ENCODE results near the gene EPHA1.

The EPHA1 gene

DNA sequence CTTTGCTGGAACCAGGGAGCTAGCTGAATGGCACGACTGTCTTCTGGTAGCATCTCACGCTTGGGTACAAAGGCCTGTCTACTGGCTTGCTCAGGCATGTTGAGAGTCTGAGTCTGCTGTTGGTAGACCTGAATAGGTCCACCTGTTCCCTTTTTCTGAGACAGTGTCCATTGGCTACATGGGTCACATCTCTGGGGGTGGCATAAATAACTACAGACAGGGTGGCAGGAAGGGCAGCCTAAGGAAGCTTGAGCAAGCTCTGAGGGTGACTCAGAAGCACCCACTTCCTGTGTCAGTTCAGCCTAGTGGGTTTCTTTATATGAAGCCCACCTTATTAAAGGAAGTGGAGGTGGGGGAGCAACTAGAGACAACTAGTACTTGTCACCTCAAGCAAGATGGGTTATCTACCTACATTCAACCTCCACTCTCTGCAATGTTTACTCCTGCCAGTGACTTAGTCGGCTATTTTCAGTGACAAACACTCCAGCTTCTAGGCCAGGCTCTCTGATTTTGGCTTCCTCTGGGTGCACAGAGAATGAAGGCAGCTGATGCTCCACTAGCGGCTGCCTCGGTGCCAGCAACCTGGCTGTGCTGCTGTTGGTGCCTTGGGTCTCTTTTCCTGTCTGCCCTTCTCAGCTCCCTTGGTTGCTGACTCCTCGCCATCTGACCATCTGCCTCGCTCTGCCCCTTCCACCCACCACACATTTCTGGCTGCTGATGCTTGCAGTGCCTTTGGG lies 33.2 kb downstream of the EPHA1 start:
- H3K4me3 ChIP-seq (ENCODE audit: low read depth, low read length): no peak overlapping the region
- TF ChIP-seq CTCF (IDR thresholded peaks at IDR 0.05; ENCODE audit: low read depth, low read length, missing control alignments): no peak
- DNase-seq (ENCODE audit: low read depth): no peak

- DNase-seq (ENCODE audit: low read depth): no peak
- H3K4me3 ChIP-seq (ENCODE audit: low read depth, low read length): no peak overlapping the region
- no peak for TF ChIP-seq CTCF (IDR thresholded peaks at IDR 0.05; ENCODE audit: low read depth, low read length, missing control alignments)
Observed at GRCh38 chr7:143374561-143374960, 34.1 kb downstream of the EPHA1 start.

DNA sequence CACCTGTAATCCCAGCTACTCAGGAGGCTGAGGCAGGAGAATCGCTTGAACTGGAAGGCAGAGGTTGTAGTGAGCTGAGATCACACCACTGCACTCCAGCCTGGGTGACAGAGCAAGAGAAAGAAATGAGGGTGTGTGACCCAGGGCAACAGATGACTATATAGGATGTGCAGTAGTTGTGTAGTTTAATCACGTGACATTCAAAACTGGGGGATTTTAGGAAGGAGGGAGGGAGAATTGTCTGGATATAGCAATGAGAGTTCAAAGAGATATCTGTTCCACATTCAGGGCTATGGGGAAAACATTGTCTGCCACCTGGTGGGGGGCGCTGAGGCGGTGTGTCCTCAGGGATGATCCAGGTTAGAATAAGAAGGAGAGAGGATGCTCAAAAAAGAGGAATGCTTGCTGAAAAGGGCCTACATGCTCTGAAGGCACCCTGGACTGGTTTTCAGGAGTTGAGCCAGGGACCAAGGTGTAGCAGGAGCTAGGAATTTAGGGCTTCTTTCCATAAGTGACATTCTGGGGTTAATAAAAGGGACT lies 35.3 kb downstream of the EPHA1 start:
- TF ChIP-seq CTCF (IDR thresholded peaks at IDR 0.05; ENCODE audit: low read depth, low read length, missing control alignments): no peak
- H3K4me3 ChIP-seq (ENCODE audit: low read depth, low read length): no peak overlapping the region
- DNase-seq (ENCODE audit: low read depth): no peak

DNA sequence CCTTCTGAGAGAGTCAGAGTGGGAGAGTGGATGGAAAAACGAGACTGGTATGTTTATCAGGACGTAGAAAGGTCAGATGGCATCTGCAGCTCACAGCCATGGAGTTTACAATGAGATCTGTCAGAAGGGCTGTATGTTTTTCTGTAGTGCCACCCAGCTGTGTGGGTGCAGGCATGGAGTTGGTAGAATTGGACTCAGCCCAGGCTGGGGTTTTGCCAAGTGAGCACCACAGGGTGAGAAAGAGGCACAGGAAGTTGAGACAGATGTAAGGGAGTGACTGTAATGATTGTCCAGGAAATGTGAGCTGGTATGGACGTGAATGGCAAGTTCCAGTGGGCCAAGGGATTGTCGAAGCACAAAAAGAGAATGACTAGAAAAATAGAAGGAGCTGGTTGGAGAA lies 36.6 kb downstream of the EPHA1 start:
- no peak for TF ChIP-seq CTCF (IDR thresholded peaks at IDR 0.05; ENCODE audit: low read depth, low read length, missing control alignments)
- no peak overlapping the region for H3K4me3 ChIP-seq (ENCODE audit: low read depth, low read length)
- DNase-seq (ENCODE audit: low read depth): no peak

DNA sequence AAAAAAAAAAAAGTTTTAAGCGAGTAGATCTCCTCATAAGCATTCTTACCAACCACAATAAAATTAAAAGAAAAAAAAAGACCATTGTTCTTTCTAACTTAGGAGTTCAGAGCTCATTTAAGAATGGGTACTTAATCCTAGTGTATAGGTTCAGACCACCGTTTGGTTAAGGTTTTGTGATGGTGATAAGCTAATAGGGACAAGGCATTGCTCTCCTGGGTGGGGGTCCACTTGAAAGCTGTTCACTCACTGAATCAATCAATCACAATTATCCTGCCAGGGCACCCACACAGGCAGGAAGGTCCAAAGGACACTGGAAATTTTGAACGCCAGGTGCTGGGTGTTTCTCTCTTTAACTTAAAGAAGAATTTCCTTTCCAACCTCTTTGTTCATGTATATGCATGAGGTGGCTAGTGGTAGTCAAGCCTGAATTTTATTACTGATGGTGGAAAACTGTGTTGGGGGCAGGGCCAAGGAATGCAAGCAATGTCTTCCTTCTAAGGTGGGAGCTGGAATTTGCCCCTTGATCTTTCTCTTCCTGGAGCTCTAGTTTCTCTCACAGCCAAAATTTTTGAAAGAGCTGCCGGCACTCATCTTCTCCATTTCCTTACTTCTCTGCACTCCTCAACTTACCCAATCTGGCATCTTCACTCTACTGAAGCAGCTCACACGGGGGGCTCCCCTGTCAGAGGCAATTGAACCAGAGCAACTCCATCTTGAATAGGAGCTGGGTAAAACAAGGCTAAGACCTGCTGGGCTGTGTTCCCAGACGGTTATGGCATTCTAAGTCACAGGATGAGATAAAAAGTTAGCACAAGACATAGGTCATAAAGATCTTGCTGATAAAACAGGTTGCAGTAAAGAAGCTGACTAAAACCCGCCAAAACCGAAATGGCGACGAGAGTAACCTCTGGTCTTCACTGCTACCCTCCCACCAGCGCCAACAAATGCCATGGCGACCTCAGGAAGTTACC lies 38.7 kb downstream of the EPHA1 start:
- TF ChIP-seq CTCF (IDR thresholded peaks at IDR 0.05; ENCODE audit: low read depth, low read length, missing control alignments): no peak
- no peak overlapping the region for H3K4me3 ChIP-seq (ENCODE audit: low read depth, low read length)
- DNase-seq (ENCODE audit: low read depth): no peak

DNA sequence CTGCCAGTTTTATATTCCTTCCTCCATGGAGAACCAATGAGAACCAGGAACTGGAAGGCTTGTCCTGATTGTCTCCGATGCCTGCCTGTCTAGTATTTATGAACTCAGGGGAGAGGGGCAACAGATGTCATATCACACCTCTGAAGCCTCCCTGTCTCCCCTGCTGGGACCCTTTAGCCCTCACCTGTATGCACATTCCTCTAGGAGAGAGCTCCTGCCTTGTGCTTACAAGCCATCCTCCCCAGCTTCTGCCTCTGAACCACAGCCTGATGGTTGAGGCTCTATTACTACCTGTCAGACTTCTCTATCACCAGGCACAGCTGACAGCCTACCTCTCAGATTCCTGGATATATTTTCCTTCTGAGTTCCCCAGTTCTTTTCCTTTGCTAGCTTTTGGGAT lies 40.3 kb downstream of the EPHA1 start:
- no peak for DNase-seq (ENCODE audit: low read depth)
- TF ChIP-seq CTCF (IDR thresholded peaks at IDR 0.05; ENCODE audit: low read depth, low read length, missing control alignments): no peak
- no peak overlapping the region for H3K4me3 ChIP-seq (ENCODE audit: low read depth, low read length)
